Central memory CD4-positive, alpha-beta T cell (primary cell): ENCODE results near the gene LCP2.
A peak's percentile ranks its signal among the peaks of the same experiment; 100 is the strongest.
"Not testable (repeated sequence)": the region's sequence is repeated elsewhere in the genome, so short reads cannot be mapped to it uniquely, and the experiment has no call there.

ENCODE experiments used
- DNase-seq: peaks from one replicate; pipeline ENCODE4 v3.0.0; 2022

LCP2 gene

DNA sequence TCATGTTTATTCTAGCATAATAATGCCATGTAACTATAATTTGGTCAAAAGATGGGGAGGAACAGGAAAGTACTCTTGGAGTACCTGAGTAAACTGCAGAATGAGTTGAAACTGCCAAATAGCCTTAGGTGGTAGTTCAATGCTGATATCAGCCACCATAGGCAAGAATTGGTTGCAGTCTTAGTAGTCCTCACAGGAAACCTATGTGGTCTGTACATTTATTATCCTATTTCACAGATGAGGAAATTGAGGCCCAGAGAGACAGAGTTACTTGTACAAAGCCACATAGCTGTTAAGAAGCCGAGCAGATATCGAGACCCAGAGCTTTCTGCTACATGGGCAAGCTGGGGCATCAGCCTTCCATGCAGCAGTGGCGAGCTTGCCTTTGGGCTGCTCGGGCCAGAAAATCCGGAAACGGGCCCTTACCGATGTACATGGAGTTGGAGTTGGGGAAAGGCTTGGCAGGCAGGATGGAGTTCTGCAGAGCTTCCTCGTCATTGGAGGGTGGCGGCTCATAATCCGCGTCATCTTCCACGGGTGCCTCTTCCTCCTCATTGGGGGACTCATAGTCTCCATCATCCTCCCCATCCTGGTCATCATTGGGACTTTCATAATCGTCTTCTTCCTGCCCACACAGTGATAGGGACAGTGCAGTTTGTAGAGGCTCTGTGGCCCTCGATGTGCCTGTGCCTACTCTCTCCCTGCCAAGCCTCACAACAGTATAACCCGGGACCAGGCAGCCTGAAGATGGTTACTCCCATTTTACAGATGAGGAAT lies 27.1 kb downstream of the LCP2 start:
- no peak for DNase-seq

- no peak for DNase-seq
Observed at GRCh38 chr5:170269579-170269978, 28.0 kb downstream of the LCP2 start.

DNA sequence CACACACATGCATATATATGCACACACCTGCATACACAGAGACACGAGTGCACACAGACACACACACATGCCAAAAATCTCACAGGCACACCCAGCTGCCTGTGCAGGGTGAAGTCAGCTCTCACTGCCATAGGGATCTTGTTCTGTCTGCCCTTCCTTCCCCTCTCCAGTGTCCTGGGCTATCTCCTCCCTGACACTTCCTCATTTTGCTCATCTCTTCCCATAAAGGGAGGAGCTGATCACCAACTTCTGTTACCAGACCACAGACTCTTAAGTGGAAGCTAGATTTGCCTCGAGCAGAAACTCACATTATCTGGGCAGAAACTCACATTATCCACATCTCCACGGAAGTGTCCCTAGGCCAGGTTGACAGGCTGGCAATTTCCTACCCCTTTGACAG lies 28.7 kb downstream of the LCP2 start:
- DNase-seq, result no peak

GRCh38 chr5:170268153-170268689 lies 29.4 kb downstream of the LCP2 start:
- DNase-seq, result no peak

DNA sequence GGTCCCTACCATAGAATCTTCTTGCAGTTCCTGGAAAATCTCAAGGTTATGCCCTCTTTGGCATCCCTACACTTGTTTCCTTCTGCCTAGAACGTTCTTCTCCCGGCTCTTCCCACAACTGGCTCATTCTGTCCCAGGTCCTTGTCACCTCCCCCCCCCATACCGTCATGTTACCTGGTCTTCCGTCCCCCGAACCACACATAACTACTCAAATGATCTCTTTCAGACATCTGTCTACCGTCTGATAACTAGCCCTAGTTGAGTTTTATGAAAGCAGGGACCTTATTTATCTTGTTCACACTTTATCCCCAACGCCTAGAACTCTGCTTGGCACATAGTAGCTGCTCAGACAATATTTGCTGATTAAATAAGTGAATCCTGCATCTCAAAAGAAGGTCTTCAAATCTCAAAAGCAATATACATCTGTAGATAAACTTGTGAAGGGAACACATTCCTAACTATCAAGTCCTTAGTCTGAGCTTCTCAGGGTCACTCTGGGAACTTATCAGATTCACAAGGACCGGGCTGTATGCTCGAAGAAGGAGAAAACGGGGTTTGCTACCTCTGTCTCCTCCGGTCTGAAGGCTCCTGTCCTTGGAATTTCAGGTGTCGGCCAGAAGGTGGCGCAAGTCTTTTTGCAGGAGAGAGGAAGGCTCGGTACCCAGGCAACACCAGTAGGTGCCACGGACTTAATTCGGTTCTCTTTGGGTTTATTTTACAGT lies 30.0 kb downstream of the LCP2 start:
- peak; percentile 79 for DNase-seq

DNA sequence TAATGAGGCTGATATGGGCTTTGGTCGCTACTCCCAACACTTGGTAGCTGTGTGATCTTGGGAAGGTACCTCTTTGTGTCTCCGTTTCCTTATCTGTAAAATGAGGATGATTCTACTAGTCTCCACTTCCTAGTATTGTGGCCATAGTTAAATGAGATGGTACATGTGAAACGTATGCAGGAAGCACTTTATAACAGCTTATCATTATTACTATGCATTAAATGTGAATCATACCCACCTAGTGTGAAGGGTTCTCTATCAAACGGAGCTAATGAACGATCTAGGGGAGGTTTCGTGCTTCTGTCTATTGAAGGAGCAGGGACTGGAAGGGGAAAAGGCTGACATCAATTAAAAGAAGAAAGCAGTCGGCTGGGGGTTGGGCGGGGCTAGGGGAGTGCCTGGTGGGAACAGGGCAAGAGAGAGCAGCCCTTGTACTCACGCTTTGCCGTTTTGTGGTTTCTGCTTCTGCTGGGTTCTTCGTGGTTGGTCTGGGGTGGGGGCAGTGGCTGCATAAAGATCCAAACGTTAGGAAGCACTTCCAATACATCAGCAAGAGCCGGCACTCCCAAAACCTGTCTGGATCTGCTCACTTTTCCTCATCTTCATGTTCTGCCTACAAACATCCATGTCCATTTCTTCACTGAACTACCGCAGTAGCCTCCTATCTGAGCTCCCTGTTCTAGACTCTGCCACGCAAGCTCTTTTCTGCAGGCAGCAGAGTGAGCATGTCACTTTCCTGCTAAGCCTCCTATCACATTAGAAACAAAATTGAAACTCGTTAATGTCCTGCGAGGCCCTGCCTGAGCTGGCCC lies 30.8 kb downstream of the LCP2 start:
- peak; percentile 36 for DNase-seq

- DNase-seq, result no peak
Observed at GRCh38 chr5:170265522-170265921, 32.1 kb downstream of the LCP2 start.

DNA sequence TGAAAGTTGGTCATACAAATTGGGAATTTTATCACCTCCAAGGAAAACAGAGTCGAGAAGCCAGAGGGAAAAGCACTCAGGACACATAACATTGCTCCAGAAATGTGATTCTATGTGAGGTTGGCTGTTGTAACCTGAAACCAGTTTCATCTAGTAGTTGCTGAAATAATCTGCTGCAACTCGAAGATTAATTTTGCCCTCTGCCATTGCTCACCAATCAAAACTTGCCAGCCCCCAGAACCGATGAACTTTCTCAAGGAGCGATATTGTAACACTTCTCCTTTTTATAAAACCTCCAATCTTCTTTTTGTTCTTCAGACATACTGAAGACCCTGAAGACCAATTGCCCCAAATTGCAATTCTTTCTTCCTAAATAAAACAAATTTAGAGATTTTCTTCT lies 33.7 kb downstream of the LCP2 start:
- no peak for DNase-seq

GRCh38 chr5:170262061-170263045 lies 35.2 kb downstream of the LCP2 start:
- DNase-seq, result peak; percentile 83

DNA sequence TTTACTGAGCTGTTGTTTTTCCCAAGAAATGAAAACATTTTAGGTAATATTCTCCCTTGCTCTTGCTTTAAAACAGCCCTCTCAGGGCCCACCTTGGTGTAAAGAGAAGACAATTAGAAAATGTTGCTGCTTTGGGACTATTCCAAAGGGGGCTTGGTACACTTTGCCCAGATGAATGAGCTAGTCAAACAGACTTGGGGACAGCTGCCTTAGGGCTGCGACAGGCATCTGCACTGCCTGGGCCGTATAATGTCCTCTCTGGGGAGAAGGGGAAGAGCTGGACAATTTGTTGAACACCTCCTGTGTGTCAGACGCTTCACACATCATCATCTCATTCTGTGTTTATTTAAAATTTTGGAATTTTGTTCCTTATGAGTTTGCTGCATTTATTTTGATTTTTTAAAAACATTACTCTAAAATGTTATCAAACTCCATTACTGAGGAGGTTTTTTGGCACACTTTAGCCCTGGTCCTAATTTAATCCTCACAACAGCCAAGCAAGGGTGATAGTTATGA lies 36.0 kb downstream of the LCP2 start:
- no peak for DNase-seq

DNA sequence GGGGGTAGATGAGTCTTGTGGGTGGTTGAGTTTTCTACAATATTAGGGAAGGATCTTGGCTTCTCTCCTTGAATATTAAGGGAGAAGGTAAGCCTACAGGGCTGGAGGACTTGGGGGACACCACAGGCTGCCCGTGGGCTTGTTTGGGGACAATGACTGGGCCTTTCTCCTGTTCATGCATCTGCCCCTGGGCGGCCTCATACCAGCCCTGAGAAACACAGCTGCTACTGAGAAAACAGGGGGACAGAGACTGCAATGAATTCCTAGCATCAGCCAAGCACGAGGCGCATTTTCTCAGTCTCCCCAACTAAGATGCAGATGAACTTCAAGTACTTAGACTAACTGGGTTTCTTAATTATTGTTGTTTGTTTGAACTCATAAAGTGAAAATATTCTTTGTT lies 40.2 kb downstream of the LCP2 start:
- DNase-seq, result no peak

DNA sequence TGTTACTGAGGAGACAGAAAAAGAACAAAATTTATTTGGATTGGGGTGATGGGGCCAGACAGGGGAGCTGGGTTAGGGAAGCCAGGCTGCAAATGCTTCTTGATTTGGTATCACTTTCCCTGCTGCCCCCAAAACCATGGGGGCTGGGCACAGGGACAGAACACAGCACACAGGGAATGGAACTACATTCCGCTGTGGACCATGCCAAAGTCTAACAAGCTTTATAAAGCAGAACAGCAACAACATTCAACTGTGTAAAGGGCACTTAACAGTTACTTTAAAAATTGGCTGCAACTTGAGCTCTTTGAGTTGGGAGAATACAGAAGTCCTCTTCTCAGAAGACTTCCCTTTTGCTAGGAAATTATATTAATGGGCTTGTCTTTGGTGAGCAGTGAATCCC lies 41.0 kb downstream of the LCP2 start:
- DNase-seq, result no peak

GRCh38 chr5:170254056-170254455 lies 43.5 kb downstream of the LCP2 start:
- DNase-seq, result peak; percentile 80

- no peak for DNase-seq
Observed at GRCh38 chr5:170252720-170253350, 44.7 kb downstream of the LCP2 start.

GRCh38 chr5:170252109-170252508 lies 45.5 kb downstream of the LCP2 start:
- DNase-seq, result no peak

- DNase-seq, result no peak
Observed at GRCh38 chr5:170251462-170251861, 46.1 kb downstream of the LCP2 start.

DNA sequence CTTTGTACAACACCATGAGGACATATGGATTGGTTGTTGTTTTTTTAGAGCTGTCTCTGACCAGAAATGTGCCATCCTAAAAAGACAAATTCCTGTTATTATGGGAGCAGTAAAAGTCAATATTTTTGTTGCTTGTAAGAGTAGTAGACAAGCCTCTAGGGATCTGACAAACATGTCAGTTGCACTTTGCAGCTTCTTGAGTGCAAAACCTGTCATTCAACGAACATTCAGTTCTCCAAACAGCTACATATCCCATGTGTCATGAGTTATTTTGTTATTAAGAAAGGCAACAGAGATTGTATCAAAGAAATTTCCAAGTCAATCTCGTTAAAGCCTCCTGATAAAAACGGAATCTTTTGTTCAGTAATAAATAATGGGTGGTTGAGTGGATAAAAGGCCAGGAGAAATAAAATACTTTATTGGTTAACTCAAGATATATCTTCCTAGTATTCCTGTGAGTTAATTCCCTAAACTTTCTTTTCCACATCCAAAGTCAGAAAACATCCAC lies 46.7 kb downstream of the LCP2 start:
- DNase-seq, result no peak

GRCh38 chr5:170249355-170249754 lies 48.2 kb downstream of the LCP2 start:
- DNase-seq, result no peak

GRCh38 chr5:170248931-170249227 lies 48.7 kb downstream of the LCP2 start:
- not testable (repeated sequence) for DNase-seq

DNA sequence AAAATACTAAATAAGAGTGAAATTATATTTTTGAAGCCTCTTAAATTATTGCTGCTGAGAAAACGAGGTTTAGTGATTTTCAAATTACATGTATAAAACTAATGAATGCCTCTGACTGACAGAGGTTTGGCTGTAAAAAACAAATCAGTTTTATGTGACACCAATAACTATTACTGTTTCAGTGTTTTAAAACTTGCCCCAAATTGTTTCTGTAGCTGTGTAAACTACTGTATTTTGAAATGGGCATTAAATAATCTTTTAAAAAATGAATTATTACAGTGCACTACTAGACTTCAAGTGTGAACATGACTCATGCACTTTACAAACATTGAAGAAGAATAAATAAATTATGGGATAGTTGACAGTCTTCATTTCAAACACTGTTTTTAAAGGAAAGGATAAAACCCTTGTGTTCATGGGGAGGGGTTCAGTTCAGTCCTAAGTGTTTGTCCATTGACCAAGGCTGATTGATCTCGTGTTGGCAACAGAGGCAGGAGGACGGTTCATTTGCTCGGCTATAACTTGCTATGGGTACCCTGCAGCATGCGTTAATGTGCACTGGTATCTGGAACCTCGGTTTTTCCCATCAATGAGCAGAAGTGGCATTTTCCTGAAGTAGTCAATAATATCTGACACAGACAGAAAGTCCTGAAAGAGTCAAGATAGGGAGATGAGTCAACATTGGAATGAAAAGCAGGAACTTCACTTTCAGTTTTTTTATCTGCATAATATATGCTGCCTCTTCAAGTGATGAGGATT lies 49.2 kb downstream of the LCP2 start:
- no peak for DNase-seq
